ENCODE results near the gene UHRF1. TPM values are rescaled to one million over a fixed set of nuclear protein-coding genes. Genes with fewer than 3 reads are reported as not detected.
"Not testable (repeated sequence)": the region's sequence is repeated elsewhere in the genome, so short reads cannot be mapped to it uniquely, and the experiment has no call there.

Gene UHRF1
- total RNA-seq, 1 donor, result 7.6 TPM

DNA sequence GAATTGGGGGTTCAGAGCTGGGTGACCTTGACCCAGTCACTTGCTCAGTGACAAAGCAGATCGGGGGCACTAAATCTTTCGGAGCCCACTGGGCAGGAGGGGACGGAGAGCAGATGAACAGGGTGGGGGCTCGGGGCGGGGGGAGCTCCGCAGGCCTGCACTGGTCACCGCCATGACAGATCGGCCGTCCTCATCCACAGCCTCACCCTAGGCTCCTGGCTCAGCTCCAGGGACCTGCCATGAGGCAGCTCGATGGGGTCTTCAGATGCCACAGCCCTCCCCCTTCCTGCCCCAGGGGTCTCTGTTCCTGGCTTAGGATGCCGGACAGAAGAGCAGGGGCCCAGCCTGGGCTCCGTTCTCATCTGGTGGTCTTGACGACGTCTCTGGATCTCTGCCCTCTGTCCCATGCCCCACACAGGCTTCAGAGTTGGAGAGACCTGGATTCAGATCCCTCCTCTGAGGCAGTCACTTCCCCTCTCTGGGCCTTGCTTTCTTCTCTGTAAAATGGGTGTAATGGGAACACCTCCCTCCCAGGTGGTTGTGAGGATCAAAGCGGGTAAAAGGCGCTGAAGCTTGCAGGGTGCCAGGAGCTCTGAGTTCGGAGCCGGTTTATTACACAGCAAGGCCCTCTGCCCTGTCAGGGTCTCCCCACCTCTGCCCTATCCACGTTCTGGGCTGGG lies 62.7 kb downstream of the UHRF1 start:
- DNase-seq (ENCODE audit: insufficient read length, low spot score, missing footprints), result peak; percentile 72
- Histone ChIP-seq H3K36me3 (ENCODE audit: insufficient read depth, low read length) (no peaks in the 10 kb centered on the region), H3K27me3 (ENCODE audit: insufficient read depth, low read length) (no peaks in the 10 kb centered on the region), H3K4me3 (ENCODE audit: insufficient read depth, low read length) (no peak overlapping the region), H2AFZ (ENCODE audit: low read length) (no peak overlapping the region), H3K4me1 (ENCODE audit: insufficient read depth, low read length) (peaks cover 48% of the 10 kb centered on the region), H3K79me2 (ENCODE audit: insufficient read depth, low read length) (peaks cover 72% of the 10 kb centered on the region), H3K4me2 (ENCODE audit: insufficient read depth, low read length) (no peak overlapping the region), H3K9me3 (ENCODE audit: low read depth, low read length) (no peaks in the 10 kb centered on the region), H3K27ac (ENCODE audit: low read depth, low read length) (no peak overlapping the region), H4K20me1 (ENCODE audit: insufficient read depth, low read length) (peaks cover 46% of the 10 kb centered on the region)
- TF ChIP-seq, protein P1, sequence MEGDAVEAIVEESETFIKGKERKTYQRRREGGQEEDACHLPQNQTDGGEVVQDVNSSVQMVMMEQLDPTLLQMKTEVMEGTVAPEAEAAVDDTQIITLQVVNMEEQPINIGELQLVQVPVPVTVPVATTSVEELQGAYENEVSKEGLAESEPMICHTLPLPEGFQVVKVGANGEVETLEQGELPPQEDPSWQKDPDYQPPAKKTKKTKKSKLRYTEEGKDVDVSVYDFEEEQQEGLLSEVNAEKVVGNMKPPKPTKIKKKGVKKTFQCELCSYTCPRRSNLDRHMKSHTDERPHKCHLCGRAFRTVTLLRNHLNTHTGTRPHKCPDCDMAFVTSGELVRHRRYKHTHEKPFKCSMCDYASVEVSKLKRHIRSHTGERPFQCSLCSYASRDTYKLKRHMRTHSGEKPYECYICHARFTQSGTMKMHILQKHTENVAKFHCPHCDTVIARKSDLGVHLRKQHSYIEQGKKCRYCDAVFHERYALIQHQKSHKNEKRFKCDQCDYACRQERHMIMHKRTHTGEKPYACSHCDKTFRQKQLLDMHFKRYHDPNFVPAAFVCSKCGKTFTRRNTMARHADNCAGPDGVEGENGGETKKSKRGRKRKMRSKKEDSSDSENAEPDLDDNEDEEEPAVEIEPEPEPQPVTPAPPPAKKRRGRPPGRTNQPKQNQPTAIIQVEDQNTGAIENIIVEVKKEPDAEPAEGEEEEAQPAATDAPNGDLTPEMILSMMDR (IDR thresholded peaks at IDR 0.05; ENCODE audit: extremely low read depth, low read depth, low read length), result no peak

DNA sequence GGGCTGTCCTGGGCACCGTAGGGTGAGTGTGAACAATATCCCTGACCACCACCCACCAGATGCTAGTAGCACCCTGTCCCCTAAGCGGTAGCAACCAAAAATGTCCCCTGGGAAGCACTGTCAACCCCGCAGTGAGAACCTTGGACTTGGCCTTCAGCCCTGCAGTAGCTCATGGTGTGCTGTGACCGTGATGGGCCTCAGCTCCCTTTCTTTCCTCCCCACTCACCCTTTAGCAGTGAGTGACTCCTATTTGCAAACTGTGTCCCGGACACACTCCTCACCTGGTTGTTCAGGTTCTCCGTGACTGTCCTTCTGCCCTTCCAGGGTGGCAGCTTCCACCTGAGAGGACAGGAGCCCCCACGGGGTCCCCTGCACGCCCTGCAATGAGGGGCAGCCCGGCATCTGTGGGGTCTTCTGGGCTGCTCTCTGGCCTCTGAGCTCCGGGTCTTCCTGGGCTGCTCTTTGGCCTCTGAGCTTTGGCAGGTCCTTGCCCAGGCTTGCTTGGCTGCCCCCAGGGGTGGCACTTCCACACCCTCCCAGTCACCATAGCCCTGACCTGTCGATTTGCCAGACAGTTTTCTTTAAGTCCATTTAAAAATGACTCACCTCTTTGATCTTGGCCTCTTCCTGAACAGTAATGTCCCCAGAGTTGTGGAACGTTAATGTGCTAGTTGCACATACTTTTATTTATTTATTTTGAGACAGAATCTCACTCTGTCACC lies 63.4 kb downstream of the UHRF1 start:
- H3K4me1 ChIP-seq (ENCODE audit: insufficient read depth, low read length), result peaks cover 55% of the 10 kb centered on the region
- peaks cover 53% of the 10 kb centered on the region for H4K20me1 ChIP-seq (ENCODE audit: insufficient read depth, low read length)
- no peak overlapping the region for H3K4me2 ChIP-seq (ENCODE audit: insufficient read depth, low read length)
- no peaks in the 10 kb centered on the region for H3K9me3 ChIP-seq (ENCODE audit: low read depth, low read length)
- no peaks in the 10 kb centered on the region for H3K36me3 ChIP-seq (ENCODE audit: insufficient read depth, low read length)
- no peak overlapping the region for H2AFZ ChIP-seq (ENCODE audit: low read length)
- no peaks in the 10 kb centered on the region for H3K27me3 ChIP-seq (ENCODE audit: insufficient read depth, low read length)
- H3K27ac ChIP-seq (ENCODE audit: low read depth, low read length), result no peak overlapping the region
- peaks cover 79% of the 10 kb centered on the region for H3K79me2 ChIP-seq (ENCODE audit: insufficient read depth, low read length)
- DNase-seq (ENCODE audit: insufficient read length, low spot score, missing footprints), result peak; percentile 93
- TF ChIP-seq, protein P1 (IDR thresholded peaks at IDR 0.05; ENCODE audit: extremely low read depth, low read depth, low read length), result no peak
- no peak overlapping the region for H3K4me3 ChIP-seq (ENCODE audit: insufficient read depth, low read length)

DNA sequence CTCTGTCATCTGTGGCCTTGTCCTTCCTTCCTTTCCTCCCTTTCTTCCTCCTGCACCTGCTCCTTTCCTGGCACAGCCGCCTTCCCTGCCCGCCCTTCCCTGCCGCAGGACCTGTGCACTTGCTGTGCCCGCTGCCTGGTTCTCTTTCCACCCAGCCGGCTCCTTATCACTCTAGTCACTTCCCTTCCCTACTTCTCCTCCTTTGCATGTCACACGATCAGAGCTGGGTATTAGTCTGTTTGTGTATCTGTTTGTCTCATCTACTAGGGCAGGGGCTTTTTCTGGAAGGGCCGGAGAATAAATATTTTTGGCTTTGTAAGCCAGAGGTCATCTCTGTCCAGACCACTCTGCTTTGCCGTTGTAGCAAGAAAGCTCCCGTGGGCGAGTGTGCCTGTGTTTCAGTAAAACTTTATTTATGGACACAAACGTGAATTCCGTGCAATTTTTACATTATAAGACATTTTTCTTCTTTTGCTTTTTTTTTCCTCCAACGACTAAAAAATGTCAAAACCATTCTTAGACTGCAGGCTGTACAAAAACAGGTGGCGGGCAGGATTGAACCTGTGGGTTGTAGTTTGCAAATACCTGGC lies 65.7 kb downstream of the UHRF1 start:
- Histone ChIP-seq H3K4me2 (ENCODE audit: insufficient read depth, low read length) (no peak overlapping the region), H3K27ac (ENCODE audit: low read depth, low read length) (no peak overlapping the region), H3K9me3 (ENCODE audit: low read depth, low read length) (no peaks in the 10 kb centered on the region), H4K20me1 (ENCODE audit: insufficient read depth, low read length) (peaks cover 65% of the 10 kb centered on the region), H2AFZ (ENCODE audit: low read length) (no peak overlapping the region), H3K36me3 (ENCODE audit: insufficient read depth, low read length) (no peaks in the 10 kb centered on the region), H3K4me3 (ENCODE audit: insufficient read depth, low read length) (no peak overlapping the region), H3K27me3 (ENCODE audit: insufficient read depth, low read length) (no peaks in the 10 kb centered on the region), H3K79me2 (ENCODE audit: insufficient read depth, low read length) (peaks cover 94% of the 10 kb centered on the region), H3K4me1 (ENCODE audit: insufficient read depth, low read length) (peaks cover 51% of the 10 kb centered on the region)
- TF ChIP-seq, protein P1 (IDR thresholded peaks at IDR 0.05; ENCODE audit: extremely low read depth, low read depth, low read length), result no peak
- peak; percentile 5 for DNase-seq (ENCODE audit: insufficient read length, low spot score, missing footprints)

DNA sequence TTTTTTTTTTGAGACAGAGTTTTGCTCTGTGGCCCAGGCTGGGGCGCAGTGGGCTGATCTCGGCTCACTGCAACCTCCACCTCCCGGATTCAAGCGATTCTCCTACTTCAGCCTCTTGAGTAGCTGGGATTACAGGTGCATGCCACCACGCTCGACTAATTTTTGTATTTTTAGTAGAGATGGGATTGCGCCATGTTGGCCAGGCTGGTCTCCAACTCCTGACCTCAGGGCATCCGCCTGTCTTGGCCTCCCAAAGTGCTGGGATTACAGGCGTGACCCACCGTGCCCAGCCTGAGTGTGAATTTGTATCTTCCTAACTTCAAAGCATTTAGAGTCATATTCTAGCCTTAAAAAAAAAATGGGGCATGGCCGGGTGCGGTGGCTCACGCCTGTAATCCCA lies 66.3 kb downstream of the UHRF1 start:
- H3K27ac ChIP-seq (ENCODE audit: low read depth, low read length); H3K36me3 ChIP-seq (ENCODE audit: insufficient read depth, low read length); H3K4me3 ChIP-seq (ENCODE audit: insufficient read depth, low read length); H3K27me3 ChIP-seq (ENCODE audit: insufficient read depth, low read length); DNase-seq (ENCODE audit: insufficient read length, low spot score, missing footprints); H2AFZ ChIP-seq (ENCODE audit: low read length); H3K9me3 ChIP-seq (ENCODE audit: low read depth, low read length); H3K4me2 ChIP-seq (ENCODE audit: insufficient read depth, low read length): not testable (repeated sequence)
- peaks cover 92% of the 10 kb centered on the region for H3K79me2 ChIP-seq (ENCODE audit: insufficient read depth, low read length)
- H3K4me1 ChIP-seq (ENCODE audit: insufficient read depth, low read length), result peaks cover 45% of the 10 kb centered on the region
- peaks cover 59% of the 10 kb centered on the region for H4K20me1 ChIP-seq (ENCODE audit: insufficient read depth, low read length)

Data from osteoblast (primary cell).